A204.1 (cell line): Measurements from ENCODE around the gene RASGRF1.

ENCODE experiments used
- FAIRE-seq: peaks from 2 replicates; lab custom pipeline; 2012; peaks lifted over from hg19 to GRCh38; lab: Jason Lieb, UNC

The RASGRF1 gene

DNA sequence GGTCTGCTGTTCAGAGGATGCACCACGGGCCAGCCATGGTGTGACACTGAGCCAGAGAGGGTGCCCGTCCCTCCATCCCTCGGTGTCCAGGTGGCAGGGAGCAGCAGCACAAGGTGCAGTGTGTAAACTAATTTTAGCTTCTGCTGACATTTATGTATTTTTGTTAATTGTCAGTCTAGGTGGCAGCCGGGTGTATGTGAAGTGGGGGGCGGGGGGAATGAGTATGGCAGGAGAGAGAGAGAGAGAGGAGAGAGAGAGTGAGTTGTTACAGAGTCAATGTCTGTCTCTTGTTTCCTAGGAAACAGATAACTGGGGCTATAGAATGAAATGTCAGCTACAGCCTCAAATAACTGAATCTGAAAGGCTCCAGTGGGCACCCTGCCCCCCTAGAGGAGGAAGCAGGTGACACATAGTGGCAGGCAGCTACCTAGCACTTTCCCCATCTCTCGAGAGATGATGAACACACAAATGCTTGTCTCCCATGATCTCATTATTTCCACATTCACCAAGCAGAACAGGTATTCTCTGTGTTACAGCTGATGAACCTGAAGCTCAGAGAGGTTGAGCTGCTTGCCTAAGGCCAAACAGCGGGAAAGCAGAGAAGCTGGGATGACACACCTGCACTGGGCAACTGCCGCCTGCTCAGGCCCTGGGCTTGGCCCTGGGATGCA, 24.7 kb downstream of the RASGRF1 start:
- no peak for FAIRE-seq

DNA sequence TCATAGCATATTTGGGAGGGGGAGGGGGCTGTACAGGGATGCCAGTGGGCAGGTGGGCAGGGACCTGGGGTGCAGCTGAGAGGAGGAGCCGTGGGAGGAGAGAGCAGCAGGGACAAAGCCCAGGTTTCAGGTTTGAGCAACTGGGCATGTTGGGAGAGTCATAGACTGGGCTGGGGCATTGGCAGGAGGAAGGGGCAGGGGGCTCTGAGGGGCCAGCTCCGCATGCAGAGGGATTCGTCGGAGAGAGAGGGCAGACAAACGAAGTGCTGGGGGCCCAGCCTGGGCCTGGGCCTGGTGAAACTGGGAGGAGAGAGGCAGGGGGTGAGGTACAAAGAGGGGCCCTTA, 25.2 kb downstream of the RASGRF1 start:
- no peak for FAIRE-seq

DNA sequence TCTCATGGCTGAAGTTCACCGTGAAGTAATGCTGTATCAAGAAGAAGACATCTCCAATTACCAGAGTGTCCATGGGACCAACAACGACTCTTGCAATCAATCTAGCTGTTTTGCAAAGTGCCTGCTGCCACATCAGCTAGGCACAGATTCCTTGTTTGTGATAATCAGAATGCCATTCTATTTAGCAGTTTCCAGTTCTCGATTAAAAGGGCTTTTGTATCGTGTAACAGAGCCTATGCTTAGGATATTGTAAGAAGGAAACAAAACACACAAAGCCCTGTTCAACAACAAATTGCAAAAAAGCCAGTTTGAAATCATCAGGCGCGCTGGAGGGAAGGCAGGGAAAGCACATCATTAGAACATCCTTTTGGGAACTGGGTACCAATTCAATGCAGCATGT, 26.1 kb downstream of the RASGRF1 start:
- no peak for FAIRE-seq

DNA sequence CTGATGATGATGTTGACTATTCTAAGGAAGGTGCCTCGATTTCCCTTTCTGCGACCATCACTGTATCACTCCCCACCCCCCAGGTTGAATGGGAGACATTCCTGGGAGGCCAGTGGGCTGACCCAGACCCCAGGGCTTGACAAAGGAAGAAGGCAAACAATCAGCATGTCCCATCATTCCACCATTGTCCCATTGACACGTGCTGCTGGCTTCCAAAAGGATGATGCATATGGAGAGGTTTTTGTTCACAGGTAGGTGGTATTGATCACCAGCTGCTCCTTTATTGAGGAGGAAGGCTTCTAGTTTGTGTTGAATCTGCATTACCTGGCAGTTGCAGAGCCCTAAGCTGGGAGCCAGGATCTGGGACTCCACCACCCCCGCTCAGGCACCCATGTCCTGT, 30.4 kb downstream of the RASGRF1 start:
- no peak for FAIRE-seq

DNA sequence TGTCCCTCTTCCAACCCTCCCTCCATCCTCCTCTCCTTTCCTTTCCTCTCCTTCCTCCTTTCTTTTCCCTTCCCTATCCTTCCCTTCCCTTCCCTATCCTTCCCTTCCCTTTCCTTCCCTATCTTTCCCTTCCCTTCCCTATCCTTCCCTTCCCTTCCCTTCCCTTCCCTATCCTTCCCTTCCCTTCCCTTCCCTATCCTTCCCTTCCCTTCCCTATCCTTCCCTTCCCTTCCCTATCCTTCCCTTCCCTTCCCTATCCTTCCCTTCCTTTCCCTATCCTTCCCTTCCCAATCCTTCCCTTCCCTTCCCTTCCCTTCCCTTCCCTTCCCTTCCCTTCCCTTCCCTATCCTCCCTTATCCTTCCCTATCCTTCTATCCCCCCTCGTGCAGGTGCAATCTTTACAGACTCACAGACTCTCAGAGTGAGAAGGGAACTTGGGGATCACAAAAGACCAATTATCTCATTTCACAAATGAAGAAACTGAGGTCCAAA, 31.5 kb downstream of the RASGRF1 start:
- no peak for FAIRE-seq

DNA sequence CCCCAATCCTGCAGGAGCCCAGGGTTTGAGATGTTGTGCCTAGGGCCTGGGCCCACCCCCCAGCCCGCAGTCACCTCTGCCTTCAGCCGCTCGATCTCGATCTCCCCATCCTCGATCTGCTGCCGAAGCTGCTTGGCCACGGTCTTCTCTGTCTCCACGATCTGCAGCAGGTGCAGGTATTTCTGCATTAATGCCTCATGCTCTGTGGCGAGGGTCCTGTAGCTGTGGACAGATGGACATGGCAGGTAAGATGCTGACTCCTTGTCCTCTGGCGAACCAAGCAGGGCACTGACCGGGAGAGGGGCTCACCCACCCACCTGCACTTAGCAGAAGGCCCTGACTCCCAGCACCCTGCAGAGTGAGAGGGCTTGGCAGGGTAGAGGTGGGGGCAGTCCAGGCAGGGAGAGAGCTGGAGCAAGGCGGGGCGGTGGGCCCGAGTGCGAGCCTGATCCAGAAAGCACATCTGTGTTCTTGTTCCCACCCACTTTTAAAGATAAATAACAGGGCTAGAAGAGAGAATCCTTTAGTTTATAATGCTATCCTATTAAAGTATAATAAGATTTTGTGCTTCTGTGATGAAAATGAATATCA, 32.2 kb downstream of the RASGRF1 start:
- FAIRE-seq, result no peak

DNA sequence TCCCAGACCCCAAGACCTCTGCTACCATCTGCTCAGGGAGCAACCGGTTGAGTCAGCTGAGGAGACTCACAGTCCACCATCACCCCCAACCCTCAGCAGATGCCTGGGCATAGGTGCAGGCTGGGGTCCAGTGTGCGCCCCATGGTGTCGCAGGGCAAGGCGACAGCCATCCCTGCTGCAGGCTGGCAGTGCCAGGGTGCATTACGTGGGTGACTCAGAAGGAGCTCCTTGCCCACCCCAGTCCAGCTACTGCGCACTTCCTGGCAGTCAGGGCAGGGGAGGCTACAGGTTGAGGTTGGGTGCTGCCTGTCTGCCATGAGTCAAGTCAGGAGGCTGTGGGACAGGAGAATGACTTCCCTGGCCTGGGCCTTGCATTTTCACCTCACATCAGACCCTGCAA, 33.5 kb downstream of the RASGRF1 start:
- FAIRE-seq, result no peak

DNA sequence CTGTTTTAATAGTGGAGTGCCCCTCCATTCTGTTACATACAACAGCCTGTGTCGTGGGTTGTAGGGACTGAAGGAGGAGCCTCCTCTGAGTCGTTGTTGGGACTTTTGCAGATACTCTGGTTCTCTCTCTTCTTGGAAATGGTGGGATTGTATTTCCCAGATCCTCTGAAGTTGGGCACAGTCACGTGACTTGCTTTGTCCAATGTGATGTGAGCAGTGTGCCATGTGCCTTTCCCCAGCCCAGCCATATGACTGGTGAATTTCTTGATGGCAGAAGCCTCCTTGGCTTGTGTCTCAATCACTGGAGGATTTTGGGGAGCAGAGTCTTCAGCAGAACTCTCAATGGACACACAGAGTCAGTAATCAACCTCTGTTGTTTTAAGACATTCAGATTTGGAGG, 36.2 kb downstream of the RASGRF1 start:
- no peak for FAIRE-seq

DNA sequence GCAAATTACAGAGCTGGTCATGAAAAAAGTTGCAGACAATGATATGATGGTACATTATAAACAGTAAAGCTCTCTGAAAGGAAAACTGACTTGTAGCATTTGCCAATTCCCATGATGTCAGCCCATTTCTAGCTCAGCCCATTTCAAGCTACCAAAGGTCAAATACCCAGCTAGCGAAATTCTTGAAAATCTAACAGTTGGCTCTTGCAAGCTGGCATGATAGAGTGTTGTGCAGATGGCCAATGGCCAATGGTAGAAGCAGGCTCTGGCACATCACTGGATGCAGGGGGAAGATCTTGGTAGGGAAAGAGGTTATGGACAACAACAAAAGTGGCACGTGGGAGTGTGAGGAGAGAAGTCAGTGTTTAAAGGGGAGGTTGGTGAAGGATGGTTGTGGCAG, 36.7 kb downstream of the RASGRF1 start:
- FAIRE-seq, result no peak

DNA sequence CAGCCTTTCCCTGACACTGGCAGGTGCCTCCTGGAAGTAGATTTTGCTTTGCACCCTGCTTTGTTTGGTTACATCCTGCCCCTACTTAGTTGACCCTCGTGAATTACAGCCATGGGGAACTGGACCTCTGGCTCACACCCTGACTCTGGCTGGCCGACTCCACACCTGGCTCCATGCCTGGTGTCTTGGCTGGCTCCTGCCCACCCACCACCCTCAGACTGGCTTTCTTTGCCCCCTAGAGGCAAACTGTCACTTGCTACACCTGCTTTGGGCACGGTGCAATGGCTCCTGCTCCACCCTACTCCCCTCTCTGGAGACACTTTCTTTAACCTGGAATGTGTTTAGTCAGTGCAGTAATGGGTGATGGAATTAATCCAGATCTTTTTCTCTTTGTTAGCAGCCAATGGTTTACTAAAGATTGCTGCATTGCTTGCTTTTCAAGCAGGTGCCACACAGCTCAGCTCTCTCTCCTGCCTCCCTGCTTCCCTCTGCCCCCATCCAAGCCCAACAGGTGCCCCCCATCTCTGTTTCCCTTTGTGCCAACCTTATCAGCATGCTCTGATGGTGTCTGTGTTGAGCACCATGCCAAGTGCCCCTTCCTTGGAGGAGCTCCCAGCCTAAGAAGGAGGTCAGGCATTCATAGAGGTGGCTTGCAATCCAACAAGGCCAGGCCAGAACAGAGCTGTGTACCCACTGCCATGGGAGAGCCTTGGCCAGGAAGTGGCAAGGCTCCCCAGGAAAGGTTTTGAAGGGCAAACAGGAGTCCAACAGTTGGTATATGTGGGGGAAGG, 38.4 kb downstream of the RASGRF1 start:
- no peak for FAIRE-seq

DNA sequence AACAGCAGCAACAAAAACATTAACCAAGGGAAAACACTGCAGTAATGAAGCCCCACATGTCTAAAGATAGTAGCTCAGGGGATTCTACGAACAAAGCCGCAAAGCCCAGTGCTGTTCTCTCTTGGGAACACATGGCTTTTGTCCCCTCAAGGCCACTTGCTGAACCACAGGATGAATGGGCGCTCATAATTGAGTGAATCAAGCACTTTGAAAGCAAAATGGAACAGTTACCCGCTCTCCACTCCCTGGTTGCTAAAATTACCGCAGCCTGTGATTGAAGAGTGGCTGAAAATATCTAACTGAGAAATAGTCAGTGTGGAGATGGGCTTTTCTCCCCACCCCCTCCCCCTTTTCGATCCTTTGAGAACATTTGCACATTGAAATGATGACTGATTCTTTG, 39.6 kb downstream of the RASGRF1 start:
- no peak for FAIRE-seq

DNA sequence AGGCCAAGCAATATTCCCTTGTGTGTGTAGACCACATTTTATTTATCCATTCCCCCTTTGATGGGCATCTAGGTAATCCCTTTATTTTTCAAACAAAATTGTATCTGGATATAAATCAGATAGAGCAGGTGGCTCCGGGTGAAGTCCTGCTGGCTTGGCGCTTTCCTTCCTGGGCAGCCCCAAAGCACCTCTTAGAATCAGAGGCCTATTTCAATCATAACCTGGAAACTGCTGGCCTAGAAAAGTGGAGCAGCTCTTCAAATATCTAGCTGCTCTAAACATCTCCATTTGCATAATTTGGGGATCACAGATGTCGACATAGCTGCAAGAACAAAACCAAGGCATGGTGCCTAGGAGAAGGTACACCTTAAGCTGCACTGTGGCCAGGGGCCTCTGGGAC, 40.2 kb downstream of the RASGRF1 start:
- FAIRE-seq, result no peak

DNA sequence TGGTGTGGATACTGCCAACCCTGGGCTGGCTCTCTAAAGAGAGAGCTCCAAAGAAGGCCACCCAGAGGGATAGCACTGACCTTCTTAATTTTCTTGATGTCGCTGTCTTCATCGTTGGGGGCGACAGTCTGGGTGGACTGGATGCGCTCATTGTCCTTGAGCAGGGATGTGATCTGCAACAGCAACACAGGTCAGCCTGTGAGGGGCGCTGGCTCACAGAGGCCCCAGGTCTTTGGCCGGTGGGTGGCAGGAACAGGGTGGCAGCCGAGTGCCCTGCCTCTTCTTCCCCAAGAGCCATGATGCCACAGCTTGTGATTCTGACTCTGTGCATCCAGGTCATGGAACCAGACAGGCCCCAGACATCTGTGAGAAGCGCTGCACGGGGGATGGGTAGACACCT, 41.2 kb downstream of the RASGRF1 start:
- no peak for FAIRE-seq

DNA sequence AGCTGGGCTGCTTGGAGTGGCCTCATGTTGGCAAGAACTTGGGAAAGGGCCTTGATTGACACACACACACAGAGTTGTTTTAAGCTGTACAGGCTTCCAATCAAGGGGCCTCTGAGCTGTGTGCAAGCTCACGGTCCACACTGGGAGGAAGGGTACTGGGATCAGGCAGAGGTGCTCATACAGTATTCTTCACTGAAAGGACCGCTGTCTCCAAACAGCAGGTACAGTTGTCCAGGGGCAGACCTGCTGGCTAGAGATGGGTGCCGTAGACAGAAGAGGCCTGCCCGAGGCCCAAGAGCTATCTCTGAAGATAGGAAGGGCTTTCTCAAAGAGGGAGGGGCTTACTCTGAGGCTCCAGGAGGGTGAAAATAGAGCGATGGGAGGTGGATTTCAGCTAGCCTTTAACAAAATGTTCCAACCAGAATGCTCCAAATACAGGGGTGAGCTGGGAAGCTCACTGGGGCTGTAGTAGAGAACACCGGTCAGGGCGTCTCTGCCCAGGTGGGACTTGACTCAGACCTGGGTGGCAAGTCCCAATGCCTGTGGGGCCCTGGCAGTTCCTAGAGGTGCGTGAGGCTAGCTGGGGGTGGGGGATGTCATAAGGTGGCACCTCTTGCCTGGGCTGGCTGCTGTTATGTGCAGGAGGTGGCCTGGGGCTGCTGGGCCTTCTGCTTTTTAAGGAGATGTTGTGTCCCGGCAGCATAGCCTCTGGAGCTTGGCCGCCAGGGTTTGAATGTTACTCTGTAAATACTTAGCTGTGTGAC, 42.7 kb downstream of the RASGRF1 start:
- FAIRE-seq, result no peak

DNA sequence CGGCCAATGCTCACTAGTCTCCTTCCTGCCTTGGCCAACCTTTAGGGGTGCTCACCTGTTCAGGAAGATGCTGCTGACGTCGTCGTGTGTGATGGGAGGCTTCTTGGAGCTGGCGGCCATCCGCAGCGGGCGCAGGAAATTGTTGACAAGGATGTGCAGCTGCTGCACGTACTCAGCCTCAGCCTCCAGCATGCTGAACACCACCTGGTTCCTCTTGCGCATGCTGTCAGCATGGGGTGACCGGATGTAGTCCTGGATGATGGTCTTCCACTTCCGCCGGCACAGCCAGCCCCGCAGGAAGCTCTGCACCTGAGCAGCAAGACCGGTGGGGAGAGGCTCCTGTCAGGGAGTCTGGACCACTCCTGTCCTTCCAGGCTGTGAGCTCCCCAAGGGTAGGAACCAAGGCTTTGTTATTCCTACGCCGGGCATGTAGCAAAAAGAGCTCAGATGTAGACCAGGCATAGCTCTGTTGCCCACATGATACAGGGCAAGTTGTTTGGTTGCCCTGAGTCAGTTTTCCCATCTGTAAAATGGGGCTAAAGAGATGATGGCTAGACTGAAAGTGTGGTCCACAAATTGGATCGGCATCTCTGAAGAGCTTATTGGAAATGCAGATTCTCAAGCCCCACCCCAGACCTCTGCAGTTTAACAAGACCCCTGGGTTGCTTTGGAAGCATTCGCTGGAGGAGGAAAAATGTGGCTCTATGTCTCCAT, 43.7 kb downstream of the RASGRF1 start:
- FAIRE-seq, result no peak

DNA sequence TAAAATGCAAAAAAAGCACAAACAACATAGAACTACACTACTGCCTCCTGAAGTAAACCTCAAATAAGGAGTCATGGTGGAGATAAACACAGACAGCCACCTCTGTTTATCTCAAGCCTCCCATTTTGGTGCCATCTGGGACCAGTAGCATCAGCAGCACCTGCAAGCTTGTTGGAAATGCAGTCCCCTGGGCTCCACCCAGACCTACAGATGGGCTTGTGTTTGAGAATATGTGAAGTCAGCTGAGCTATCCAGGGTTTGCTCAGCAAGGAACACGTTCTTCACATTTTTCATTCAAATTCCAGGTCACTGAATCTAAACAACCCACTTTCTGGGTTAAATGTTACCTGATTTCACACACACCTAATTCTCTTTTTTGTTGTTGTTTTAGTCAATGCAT, 45.5 kb downstream of the RASGRF1 start:
- FAIRE-seq, result no peak

DNA sequence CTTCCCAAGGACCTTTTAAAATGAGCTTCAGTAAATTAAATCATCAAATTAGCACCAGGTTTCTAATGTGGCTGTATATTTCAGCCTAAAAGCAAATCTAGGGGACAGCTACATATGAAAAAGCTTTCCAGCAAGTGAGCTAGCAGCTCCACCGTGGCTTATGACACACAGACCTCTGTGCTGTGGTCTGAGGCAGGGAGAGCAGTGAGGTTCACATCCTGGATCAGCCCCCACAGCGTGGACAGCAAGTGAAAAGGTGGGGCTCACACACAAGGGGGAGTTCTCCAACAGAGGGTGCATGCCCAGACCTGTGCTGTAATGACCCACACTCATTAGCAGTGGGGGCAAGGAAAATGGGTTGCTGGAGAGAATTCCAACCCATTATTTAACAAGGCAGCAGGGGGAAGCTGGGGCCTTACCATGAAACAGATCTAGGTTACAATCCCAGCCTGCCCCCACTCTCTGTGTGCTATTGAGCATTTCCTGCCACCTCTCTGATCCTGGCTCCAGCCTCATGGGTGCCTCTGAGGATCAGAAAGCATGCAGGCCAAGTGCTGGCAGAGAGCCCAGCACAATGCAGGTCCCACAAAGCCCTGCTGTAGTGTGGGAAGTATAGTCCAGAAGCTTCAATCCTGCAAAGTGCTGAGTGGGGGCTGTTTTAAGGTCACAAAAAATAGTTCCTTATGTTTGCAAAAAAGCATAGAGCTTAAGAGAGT, 48.2 kb downstream of the RASGRF1 start:
- no peak for FAIRE-seq

DNA sequence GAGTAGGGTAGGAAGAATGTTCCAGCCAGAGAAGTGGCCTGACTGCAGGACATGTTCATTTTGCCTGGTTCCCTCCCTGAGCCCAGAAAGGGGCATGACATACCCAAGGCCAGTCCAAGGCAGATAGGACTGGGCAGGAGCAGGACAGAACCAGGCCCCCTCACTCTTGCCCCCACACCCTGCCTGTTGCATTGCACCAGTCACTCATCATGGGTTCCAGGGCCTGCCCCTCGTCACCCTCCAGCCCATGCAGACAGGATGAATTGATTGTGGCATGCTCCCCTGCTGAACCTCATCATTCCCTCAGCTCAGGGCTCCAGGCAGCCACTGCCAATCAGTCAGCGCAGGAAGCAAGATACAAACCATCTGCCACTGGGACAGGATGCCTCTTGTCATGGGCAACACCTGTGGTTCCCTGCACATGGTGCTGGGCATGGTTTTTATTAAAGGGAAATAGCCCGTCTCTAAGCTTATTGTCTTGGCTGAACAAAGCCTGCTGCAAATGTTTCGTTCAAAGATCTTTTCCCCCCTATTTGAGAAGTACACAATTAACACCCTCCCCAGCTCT, 48.9 kb downstream of the RASGRF1 start:
- no peak for FAIRE-seq

DNA sequence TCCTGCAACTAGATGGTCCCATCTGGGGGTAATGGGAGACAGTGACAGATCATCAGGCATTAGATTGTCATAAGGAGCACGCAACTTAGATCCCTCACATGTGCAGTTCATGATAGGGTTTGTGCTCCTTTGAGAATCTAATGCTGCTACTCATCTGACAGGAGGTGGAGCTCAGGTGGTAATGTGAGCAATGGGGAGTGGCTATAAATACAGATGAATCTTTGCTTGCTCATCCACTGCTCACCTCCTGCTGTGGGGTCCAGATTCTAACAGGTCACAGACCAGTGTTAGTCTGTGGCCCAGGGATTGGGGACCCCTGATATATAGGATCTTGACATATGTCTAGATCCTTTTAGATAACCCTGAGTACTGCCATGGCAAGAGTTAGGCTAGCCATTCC, 52.7 kb downstream of the RASGRF1 start:
- no peak for FAIRE-seq

DNA sequence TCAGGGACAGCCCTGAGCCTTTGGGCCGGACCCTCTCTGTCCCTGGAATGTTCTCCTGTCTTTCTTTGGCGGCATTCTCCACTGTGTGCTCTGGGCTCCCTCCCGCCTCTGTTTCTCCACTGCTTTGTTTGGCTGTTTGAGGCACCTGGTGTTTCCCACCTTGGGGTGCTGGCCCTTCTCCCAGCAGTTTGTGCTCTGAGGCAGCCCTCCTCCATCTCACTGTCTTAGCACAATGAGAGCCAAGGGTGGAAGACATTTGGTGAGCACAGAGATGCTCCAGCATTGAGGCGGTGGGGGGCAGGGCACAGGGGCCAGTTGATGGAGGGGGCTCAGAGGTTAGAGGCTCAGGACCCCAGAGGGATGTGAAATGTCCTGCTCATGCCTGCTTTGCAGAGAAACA, 54.3 kb downstream of the RASGRF1 start:
- FAIRE-seq, result no peak

DNA sequence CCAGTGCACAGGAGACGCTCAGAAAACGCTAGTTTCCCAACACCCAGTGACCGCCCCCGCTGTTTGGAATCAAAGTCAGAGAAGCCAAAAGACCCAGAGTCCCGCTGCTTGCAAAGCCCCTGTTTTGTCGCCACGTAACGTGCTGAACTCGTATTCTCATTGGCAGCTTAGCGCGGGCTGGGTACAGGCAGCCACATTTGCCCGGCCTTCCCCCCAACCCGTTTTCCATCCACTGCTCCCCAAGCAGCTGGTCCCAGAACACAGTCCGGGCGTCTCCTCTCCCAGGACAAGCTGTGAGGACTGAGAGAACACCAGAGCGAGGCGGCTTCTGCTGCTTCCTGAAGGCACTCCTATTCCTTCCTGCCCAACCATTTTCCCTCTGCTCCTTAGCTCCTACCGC, 54.8 kb downstream of the RASGRF1 start:
- no peak for FAIRE-seq
